Activated CD4-positive, alpha-beta T cell treated with anti-CD3 and anti-CD28 coated beads for 24 hours (primary cell): ENCODE measurements around the gene EIF4B.

ENCODE experiments used
- DNase-seq, 2 donors: peaks; one replicate each; pipeline ENCODE4 v3.0.0-alpha.2; 2020; ENCODE audit warnings: low read depth in 2 of 2

Gene EIF4B

DNA sequence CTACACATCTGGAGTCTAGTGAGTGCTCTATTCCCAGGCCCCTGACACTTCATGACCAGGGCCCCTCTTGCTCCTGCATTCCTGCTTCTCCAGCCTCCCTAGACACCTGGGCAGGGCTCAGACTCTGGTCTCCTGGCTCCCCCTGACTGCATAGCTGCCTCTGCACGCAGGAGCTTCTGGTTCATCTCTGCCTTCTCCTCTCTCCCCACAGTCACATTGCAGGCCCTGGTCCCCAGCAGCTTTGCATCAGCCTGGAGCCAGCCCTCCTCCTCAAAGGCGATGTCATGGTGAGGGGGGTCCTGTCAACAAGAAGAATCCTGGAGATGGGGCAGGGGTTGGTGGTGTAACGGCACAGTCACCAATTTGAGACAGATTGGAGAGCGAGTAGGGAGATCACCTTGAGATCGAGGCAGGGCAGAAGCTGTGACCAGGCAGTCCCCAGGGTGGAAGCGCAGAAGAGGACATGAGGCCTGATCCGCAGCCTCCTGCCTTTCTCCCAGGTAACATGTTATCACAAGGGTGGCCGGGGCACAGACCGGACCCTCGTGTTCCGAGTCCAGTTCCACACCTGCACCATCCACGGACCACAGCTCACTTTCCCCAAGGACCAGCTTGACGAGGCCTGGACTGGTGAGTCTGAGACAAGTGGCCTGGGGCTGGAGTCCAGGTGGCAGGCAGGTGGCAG, 51.7 kb downstream of the EIF4B start:
- DNase-seq: no peak

- DNase-seq: no peak
Observed at GRCh38 chr12:53058674-53059433, 52.6 kb downstream of the EIF4B start.

DNA sequence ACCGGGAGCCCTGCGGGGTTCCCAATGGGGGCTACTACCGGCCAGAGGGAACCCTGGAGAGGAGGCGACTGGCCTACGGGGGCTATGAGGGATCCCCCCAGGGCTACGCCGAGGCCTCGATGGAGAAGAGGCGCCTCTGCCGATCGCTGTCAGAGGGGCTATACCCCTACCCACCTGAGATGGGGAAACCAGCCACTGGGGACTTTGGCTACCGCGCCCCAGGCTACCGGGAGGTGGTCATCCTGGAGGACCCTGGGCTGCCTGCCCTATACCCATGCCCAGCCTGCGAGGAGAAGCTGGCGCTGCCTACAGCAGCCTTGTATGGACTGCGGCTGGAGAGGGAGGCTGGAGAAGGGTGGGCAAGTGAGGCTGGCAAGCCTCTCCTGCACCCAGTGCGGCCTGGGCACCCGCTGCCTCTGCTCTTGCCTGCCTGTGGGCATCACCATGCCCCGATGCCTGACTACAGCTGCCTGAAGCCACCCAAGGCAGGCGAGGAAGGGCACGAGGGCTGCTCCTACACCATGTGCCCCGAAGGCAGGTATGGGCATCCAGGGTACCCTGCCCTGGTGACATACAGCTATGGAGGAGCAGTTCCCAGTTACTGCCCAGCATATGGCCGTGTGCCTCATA, 53.3 kb downstream of the EIF4B start:
- no peak for DNase-seq

DNA sequence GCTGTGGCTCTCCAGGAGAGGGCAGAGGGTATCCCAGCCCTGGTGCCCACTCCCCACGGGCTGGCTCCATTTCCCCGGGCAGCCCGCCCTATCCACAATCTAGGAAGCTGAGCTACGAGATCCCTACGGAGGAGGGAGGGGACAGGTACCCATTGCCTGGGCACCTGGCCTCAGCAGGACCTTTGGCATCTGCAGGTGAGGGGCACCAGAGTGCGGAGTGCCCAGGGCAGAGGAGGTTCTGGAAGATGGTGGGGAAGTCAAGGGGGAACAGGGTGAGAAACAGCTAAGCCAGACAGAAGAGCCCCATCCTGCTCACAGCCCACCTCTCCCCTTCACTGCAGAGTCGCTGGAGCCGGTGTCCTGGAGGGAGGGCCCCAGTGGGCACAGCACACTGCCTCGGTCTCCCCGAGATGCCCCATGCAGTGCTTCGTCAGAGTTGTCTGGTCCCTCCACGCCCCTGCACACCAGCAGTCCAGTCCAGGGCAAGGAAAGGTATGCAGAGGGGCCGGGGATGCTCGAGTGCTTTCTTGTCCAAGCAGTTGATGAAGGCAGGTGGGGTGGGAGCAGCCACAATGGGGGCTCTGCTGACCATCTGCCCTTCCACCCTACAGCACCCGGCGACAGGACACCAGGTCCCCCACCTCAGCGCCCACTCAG, 53.9 kb downstream of the EIF4B start:
- DNase-seq: no peak

DNA sequence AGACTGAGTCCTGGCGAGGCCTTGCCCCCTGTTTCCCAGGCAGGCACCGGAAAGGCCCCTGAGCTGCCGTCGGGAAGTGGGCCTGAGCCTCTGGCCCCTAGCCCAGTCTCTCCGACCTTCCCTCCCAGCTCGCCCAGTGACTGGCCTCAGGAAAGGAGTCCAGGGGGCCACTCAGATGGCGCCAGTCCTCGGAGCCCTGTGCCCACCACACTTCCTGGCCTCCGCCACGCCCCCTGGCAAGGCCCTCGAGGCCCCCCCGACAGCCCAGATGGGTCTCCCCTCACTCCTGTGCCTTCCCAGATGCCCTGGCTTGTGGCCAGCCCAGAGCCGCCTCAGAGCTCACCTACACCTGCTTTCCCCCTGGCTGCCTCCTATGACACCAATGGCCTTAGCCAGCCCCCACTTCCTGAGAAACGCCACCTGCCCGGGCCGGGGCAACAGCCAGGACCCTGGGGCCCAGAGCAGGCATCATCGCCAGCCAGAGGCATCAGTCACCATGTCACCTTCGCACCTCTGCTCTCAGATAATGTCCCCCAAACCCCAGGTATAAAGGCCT, 54.5 kb downstream of the EIF4B start:
- DNase-seq: no peak

DNA sequence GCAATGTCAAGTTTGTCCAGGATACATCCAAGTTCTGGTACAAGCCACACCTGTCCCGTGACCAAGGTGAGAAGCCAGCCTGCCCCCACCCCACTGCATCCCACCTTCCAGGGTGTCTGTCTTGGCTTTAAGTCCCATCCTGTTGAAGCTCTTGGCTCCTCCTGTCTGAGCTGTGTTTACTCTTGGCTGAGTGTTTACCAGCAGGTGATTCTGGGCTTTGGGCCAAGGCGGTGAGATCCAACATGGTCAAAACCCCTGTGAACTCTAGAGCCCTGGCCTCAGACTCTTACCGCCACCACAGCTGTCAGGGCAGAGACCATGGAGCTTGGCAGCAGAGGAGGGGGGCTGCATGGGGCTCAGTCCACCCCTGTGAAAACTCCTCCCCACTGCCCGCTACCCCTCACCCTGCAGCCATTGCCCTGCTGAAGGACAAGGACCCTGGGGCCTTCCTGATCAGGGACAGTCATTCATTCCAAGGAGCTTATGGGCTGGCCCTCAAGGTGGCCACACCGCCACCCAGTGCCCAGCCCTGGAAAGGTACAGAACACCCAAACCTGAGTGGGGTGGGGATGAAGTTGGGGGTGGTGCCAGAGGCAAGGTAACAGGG, 55.3 kb downstream of the EIF4B start:
- no peak for DNase-seq

DNA sequence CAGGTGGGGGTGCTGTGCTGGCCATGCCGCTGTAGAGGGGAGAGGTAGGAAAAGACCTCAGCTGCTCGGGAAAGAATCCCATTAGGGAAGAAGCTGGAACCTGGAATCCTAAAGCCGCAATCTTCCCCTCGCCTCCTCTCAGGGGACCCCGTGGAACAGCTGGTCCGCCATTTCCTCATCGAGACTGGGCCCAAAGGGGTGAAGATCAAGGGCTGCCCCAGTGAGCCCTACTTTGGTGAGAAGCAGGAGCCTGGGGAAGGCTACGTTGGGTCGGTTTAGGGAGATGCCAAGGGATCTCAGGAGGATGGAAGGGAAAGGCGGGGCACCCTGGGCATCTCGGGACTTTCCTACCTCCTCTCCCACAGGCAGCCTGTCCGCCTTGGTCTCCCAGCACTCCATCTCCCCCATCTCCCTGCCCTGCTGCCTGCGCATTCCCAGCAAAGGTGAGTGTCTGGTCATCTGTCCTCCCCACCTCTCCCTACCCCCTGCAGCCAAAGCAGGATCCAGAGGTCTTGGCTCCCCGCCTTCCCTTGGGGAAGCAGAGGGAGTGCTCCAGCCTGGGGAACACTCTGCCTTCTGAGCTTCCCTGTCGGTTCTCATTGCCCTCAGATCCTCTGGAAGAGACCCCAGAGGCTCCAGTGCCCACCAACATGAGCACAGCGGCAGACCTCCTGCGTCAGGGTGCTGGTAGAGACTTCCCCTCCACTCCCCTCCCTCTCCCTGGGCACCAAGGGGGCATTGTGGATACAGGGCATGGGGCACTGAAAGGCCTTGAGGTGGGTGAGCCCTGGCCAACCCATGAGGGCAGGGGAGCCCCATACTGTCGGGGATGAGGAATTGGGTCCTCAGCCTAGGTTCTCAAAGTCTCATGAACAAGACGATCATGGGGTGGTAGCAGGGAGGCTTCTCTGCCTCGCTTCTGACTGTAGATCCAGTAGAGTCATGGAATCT, 56.0 kb downstream of the EIF4B start:
- no peak for DNase-seq

GRCh38 chr12:53062977-53063707, 56.9 kb downstream of the EIF4B start:
- no peak for DNase-seq

- DNase-seq: no peak
Observed at GRCh38 chr12:53063708-53064612, 57.7 kb downstream of the EIF4B start.

GRCh38 chr12:53064613-53065436, 58.6 kb downstream of the EIF4B start:
- no peak for DNase-seq

- DNase-seq: no peak
Observed at GRCh38 chr12:53065470-53065869, 59.2 kb downstream of the EIF4B start.

- peak; percentile 48 to 62 for DNase-seq
Observed at GRCh38 chr12:53065975-53066931, 60.0 kb downstream of the EIF4B start.

GRCh38 chr12:53067074-53067992, 61.1 kb downstream of the EIF4B start:
- DNase-seq: no peak

DNA sequence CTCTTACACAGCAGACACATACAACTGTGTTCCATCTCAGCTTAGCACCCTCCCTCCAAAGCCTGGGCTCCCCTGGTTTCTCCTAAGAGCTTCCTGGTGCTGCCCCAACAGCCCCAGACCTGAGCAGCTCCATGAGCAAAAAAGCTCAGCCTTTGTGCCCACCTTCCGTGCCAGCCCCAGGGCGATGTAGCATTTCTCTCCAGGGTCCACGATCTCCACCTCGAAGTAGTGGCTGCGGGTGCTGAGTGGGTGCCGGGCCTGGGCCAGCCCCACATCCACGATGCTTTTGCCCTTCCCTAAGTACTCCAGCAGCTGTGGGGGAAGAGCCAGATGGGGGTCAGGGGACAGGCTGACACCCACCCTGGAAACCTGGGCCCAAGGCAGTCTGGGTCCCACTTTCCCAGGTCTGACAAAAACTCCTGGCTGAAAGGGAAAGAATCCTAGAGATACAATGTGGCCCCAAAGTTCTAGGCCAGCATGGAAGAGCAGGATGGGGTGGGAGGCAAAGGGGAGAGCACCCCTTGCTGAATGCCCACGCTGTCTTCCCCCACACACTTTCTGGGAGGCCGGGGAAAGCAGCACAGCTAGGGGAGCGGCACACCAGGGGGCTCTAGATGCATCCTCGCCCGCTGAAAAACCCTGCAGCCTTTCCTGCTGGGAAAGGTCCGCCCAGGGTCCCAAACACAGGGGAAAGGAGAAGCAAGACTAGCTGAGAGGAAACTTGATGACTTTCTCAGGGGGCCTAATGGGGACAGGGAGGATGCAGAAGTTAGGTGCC, 61.9 kb downstream of the EIF4B start:
- no peak for DNase-seq
